ENCODE results near the gene CLN6. TPM values are rescaled to one million over a fixed set of nuclear protein-coding genes. Genes with fewer than 3 reads are reported as not detected.

CLN6 gene
- total RNA-seq, 1 experiment from 2014 or later, result 68.7 TPM

DNA sequence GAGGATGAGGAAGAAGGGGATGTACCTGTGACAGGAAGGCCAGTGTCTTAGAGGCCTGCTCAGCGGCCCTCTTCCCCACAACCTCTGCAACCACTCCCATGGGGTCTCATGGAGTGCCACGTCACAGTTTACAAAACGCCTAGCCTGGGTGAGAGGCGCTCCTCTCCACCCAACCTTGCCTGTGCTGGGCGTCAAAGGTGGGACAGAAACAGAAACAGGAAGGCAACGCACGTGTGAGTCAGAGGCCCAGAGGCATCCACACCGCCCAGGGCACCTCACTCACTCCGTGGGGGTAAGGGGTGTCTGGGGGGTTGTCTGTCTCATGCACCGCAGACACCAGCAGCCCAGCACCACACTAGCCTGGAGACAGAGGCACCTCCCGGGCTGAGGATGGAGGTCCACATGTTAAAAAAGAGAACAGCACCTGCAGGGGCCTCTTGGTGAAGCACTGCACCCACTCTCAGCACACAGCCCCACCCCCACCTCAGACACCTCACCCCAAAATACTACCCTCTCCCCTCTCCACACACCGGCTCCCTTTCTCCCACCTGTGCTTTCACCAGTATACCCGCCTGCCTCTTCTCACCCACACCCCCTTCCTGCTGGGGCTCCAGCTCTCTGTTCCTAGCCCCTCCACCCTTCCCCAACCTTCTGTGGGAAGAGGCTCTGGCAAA, 19.7 kb downstream of the CLN6 start:
- H3K4me1 ChIP-seq (ENCODE audit: control insufficient read depth, insufficient read depth, low read length), result peaks cover 10% of the 10 kb centered on the region
- DNase-seq (ENCODE audit: low read depth, low spot score) (no peak), ATAC-seq (no peak)
- H3K27me3 ChIP-seq (ENCODE audit: control insufficient read depth, insufficient read depth, low read length), result no peaks in the 10 kb centered on the region
- TF ChIP-seq POLR2AphosphoS5 (IDR thresholded peaks at IDR 0.05; ENCODE audit: low read depth, low read length) (no peak), TCF7L2 (IDR thresholded peaks at IDR 0.05; ENCODE audit: low read depth, low read length) (no peak), REST (IDR thresholded peaks at IDR 0.05; ENCODE audit: insufficient read depth in 1 of 2, low read depth in 2 of 2, low read length in 1 of 2) (no peak), CTCF (IDR thresholded peaks at IDR 0.05) (no peak), SIN3A (IDR thresholded peaks at IDR 0.05; ENCODE audit: borderline replicate concordance, insufficient read depth, low read depth, low read length) (no peak)
- ChIA-PET CTCF (interaction anchor here (0.6 kb wide), 1 partner anchor 15 kb away, joined by 9 read pairs; no protein-coding TSS in a partner anchor), POLR2A (interaction anchor here (0.6 kb wide), 1 partner anchor 217 kb away, joined by 7 read pairs; no protein-coding TSS in a partner anchor)
- no peaks in the 10 kb centered on the region for H3K9me3 ChIP-seq (ENCODE audit: control insufficient read depth, insufficient read depth, low read depth, low read length)
- in situ Hi-C loops (cut with HindIII; ENCODE audit: low pct_unique_long_range_greater_than_20kb, low sequenced_read_pairs) (no loop called here), intact Hi-C loops (cut with micrococcal nuclease; ENCODE audit: unreplicated experiment) (no loop called here)
- no TSS peak for BruUV-seq (replicated peaks)
- no peak overlapping the region for H3K4me3 ChIP-seq (ENCODE audit: low read depth in 2 of 2, low read length in 2 of 2)
- no peaks in the 10 kb centered on the region for H3K36me3 ChIP-seq (ENCODE audit: control insufficient read depth, insufficient read depth, low read length)
- no peak overlapping the region for H3K27ac ChIP-seq (ENCODE audit: low read length)

GRCh38 chr15:68209272-68209671, 20.3 kb downstream of the CLN6 start:
- Histone ChIP-seq H3K27ac (ENCODE audit: low read length) (no peak overlapping the region), H3K9me3 (ENCODE audit: control insufficient read depth, insufficient read depth, low read depth, low read length) (no peaks in the 10 kb centered on the region), H3K4me1 (ENCODE audit: control insufficient read depth, insufficient read depth, low read length) (peaks cover 11% of the 10 kb centered on the region), H3K27me3 (ENCODE audit: control insufficient read depth, insufficient read depth, low read length) (no peaks in the 10 kb centered on the region), H3K36me3 (ENCODE audit: control insufficient read depth, insufficient read depth, low read length) (no peaks in the 10 kb centered on the region), H3K4me3 (ENCODE audit: low read depth in 2 of 2, low read length in 2 of 2) (no peak overlapping the region)
- POLR2A ChIA-PET, result interaction anchor here (0.6 kb wide), 1 partner anchor 217 kb away, joined by 7 read pairs; no protein-coding TSS in a partner anchor
- TF ChIP-seq CTCF (IDR thresholded peaks at IDR 0.05), result no peak
- no peak for TF ChIP-seq REST (IDR thresholded peaks at IDR 0.05; ENCODE audit: insufficient read depth in 1 of 2, low read depth in 2 of 2, low read length in 1 of 2)
- TF ChIP-seq SIN3A (IDR thresholded peaks at IDR 0.05; ENCODE audit: borderline replicate concordance, insufficient read depth, low read depth, low read length), result no peak
- no peak for TF ChIP-seq TCF7L2 (IDR thresholded peaks at IDR 0.05; ENCODE audit: low read depth, low read length)
- TF ChIP-seq POLR2AphosphoS5 (IDR thresholded peaks at IDR 0.05; ENCODE audit: low read depth, low read length), result no peak
- intact Hi-C loops (cut with micrococcal nuclease; ENCODE audit: unreplicated experiment) (no loop called here), in situ Hi-C loops (cut with HindIII; ENCODE audit: low pct_unique_long_range_greater_than_20kb, low sequenced_read_pairs) (no loop called here)
- BruUV-seq (replicated peaks), result no TSS peak
- DNase-seq (ENCODE audit: low read depth, low spot score), result no peak
- ATAC-seq, result no peak
- CTCF ChIA-PET, result no interaction called here
